ENCODE results near the gene PPP1R27.

GRCh38 chr17:81824595-81824994, 10.3 kb downstream of the PPP1R27 start:
- TF ChIP-seq CTCF (IDR thresholded peaks at IDR 0.05) (no peak), POLR2A (IDR thresholded peaks at IDR 0.05) (no peak)

Data from tibial nerve (tissue), 3 donors.